CD4-positive, alpha-beta T cell treated with Interleukin-4 for 1 hour (primary cell): Measurements from ENCODE around the gene IL18.
A peak's percentile ranks its signal among the peaks of the same experiment; 100 is the strongest.
"Not testable (repeated sequence)": the region's sequence is repeated elsewhere in the genome, so short reads cannot be mapped to it uniquely, and the experiment has no call there.

ENCODE experiments used
- DNase-seq, 2 donors: peaks; one replicate each; pipeline ENCODE4 v3.0.0-alpha.2; 2020 to 2022

The IL18 gene

DNA sequence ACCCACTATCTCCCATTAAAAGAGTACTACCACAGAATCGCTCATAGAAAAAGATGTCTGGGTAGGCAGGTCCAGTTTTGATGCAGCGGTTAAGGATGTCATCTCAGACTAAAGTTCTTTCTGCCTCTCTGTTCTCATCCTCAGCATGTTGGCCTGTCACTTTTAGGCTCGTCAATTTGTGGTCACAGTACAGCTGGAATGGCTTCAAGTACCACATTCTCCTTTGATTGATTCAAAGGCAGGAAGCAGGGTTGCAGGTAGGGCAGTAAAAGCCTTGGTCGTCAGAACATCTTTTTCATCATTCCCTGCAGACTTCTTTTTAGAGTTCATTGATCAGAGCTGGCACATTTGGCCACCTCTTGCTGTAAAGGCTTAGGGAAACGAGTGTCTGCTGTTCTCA, 48.5 kb downstream of the IL18 start:
- DNase-seq: no peak

DNA sequence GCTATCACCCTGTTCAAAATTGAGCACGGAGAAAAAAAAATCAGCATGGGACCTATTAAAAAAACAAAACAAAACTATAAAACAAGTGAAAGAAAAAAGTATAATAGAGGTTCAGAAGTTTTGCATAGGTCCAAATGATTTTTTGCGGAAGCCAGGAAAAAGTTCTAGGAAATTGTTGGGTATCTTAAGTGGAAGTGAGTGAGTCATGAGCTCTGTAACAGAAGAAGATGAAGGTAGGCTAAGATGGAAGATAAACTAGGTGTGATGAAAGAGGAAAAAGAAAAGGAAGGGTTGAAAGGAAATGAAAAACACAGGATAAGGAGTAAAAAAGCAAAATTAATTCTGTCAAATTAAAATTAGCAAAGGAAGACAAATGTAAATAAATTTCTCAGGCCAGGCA, 49.4 kb downstream of the IL18 start:
- DNase-seq: no peak

DNA sequence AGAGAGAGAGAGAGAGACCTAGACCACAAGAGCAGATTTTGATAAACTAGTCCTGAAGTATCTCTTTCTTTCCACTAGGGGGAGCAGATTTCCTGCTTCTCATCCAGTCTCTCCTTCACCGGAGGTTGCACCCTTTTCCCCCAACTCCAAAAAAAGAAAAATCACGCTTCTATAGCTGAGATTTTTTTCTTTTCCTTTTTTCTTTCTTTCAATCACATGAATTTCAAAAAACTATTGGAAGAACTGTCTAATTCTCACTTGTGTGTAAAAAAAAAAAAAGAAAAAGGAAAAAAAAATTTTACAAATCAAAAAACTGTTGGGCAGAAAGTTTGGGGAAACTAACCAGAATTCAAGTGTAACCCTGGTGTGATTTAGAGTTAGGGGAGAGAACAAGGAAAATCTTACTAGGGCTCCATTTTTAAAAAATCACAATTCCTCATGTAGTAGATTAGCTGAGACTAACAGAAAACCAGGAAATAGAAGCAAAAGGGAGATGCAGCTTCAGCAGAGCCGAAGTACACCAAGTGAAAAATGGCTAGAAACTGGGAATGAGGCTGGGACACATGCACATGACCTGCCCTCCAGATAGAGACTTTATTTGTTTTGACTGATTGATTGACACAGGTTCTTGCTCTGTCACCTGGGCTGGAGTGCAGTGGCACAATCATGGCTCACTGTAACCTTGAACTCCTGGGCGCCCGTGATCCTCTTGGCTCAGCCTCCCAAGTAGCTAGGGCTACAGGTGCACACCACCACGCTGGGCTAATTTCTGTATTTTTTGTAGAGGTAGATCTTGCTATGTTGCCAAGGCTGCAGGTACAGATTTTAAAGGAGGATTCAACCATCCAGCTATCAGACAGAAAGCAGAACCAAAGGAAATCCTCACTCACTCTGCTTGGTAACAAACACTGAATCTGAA, 50.1 kb downstream of the IL18 start:
- DNase-seq: peak in 1 of 2 donors; percentile 55

DNA sequence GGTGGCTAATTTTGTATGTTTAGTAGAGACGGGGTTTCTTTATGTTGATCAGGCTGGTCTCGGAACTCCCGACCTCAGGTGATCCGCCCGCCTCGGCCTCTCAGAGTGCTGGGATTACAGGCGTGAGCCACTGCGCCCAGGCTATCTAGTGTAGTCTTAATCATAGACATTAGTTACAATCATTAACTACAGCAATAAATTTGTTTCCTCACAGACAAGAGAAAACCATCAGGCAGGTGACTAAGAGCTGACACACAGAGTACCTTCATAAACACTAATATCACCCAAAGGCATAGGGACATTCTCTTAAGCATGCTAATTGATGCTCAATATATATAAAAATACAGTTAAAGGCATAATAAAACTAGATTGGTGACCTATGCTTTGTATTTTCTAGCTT, 57.8 kb downstream of the IL18 start:
- DNase-seq: no peak

- no peak for DNase-seq
These were observed 60.4 kb downstream of the IL18 start for GRCh38 chr11:112103446-112103845.

- no peak for DNase-seq
These were observed 63.4 kb downstream of the IL18 start for GRCh38 chr11:112100462-112100861.

DNA sequence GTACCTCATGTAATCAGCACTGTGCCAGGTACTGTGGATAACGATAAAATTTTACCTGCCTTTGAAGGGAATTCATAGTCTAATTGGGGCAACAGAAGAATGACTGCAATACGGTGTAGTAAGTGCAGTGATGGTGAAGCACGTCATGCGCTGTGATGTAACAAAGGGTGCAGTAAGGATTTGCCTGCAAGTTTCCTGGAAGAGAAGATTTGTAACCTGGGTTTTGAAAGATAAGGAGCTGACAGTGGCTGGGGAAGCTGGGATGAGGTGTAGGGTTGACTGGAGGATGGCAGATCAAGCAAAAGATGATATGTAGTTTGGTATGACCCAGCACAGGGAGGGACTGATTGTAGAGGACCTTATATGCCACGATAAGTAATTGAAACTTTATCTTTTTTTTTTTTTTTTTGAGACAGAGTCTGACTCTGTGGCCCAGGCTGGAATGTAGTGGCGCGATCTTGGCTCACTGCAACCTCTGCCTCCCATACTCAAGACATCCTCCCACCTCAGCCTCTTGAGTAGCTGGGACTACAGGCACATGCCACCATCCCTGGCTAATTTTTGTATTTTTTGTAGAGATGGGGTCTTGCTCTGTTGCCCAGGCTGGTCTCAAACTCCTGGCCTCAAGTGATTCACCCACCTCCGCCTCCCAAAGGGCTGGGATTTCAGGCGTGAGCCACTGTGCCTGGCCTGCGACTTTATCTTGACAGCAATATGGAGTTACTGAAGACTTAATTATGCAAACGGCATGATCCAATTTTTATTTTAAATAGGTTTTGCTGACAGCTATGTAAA, 66.0 kb downstream of the IL18 start:
- DNase-seq: no peak

GRCh38 chr11:112096194-112096593, 67.7 kb downstream of the IL18 start:
- DNase-seq: no peak

DNA sequence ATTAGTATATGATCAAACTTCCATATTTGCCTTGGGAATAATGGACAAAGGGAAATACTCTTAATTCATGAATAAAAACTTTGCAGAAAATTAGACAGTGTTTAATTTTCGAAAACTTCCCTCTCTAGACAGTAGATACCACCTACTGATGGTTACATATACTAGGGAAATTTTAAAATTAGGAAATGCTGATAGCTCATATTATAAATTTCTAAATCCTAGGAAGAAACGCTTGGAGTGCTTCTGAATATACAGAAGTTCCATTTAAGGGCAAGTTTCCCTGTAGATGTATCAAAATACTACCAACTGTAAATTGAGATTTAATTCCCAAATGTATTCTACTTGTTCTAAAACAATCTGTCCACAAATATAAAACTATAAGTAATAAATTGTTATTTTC, 68.6 kb downstream of the IL18 start:
- not testable (repeated sequence) for DNase-seq
